Neural progenitor cell (in vitro differentiated cells): ENCODE results near the gene LONRF2. TPM values are rescaled to one million over a fixed set of nuclear protein-coding genes. Genes with fewer than 3 reads are reported as not detected.

Experiments
- DNase-seq: peaks from one replicate; pipeline ENCODE4 v3.0.0-alpha.2; 2016; ENCODE audit warnings: low spot score
- H2AFZ ChIP-seq: fragments of 200-600 bp; sonication (generic); replicated peaks from 2 replicates; pipeline ENCODE4 v1.6.1; 2016; ENCODE audit warnings: antibody characterized with exemption
- H3F3A ChIP-seq: fragments of 200-600 bp; sonication (generic); 2 replicates; pipeline ENCODE4 v1.6.1; 2016; ENCODE audit warnings: antibody characterized with exemption, low read depth
- H3K27ac ChIP-seq: fragments of 200-600 bp; sonication (generic); 2 replicates; pipeline ENCODE4 v1.5.1; 2016; ENCODE audit warnings: mild to moderate bottlenecking
- H3K27me3 ChIP-seq: fragments of 200-600 bp; sonication (generic); 2 replicates; pipeline ENCODE4 v1.6.1; 2016; ENCODE audit warnings: mild to moderate bottlenecking, moderate library complexity
- H3K36me3 ChIP-seq: fragments of 200-600 bp; sonication (generic); 2 replicates; pipeline ENCODE4 v1.5.1; 2016
- H3K4me1 ChIP-seq: fragments of 200-600 bp; sonication (generic); 2 replicates; pipeline ENCODE4 v1.6.1; 2016; ENCODE audit warnings: mixed run types
- H3K4me2 ChIP-seq: fragments of 200-600 bp; sonication (generic); 2 replicates; pipeline ENCODE4 v1.6.1; 2016
- H3K4me3 ChIP-seq: fragments of 200-600 bp; sonication (generic); 2 replicates; pipeline ENCODE4 v1.5.1; 2016
- H3K79me2 ChIP-seq: fragments of 200-600 bp; sonication (generic); 2 replicates; pipeline ENCODE4 v1.6.1; 2016; ENCODE audit warnings: low read depth
- H3K9ac ChIP-seq: fragments of 200-600 bp; sonication (generic); 2 replicates; pipeline ENCODE4 v1.6.1; 2016
- H3K9me3 ChIP-seq: fragments of 200-600 bp; sonication (generic); 2 replicates; pipeline ENCODE4 v1.5.1; 2016; ENCODE audit warnings: low read depth
- H4K20me1 ChIP-seq: fragments of 200-600 bp; sonication (generic); 2 replicates; pipeline ENCODE4 v1.6.1; 2016; ENCODE audit warnings: low read depth
- H3K27ac Mint-ChIP-seq: 3 replicates; pipeline ENCODE4 v1.8.0; 2021; ENCODE audit warnings: mixed read lengths
- H3K27me3 Mint-ChIP-seq: 2 replicates; pipeline ENCODE4 v1.8.0; 2022; ENCODE audit warnings: low read depth, mild to moderate bottlenecking, inconsistent platforms, moderate library complexity, mixed read lengths; ENCODE audit not compliant: insufficient read depth
- H3K36me3 Mint-ChIP-seq: 3 replicates; pipeline ENCODE4 v1.8.0; 2021; ENCODE audit warnings: mixed read lengths
- H3K4me1 Mint-ChIP-seq: 3 replicates; pipeline ENCODE4 v1.8.0; 2021; ENCODE audit warnings: mixed read lengths
- H3K4me3 Mint-ChIP-seq: 3 replicates; pipeline ENCODE4 v1.8.0; 2021; ENCODE audit warnings: mild to moderate bottlenecking, moderate library complexity, mixed read lengths
- H3K9me3 Mint-ChIP-seq: 3 replicates; pipeline ENCODE4 v1.8.0; 2020; ENCODE audit warnings: mixed read lengths
- EZH2 ChIP-seq: fragments of 200-600 bp; sonication (generic); IDR thresholded peaks from 2 replicates; pipeline ENCODE4 v1.6.1; 2017; ENCODE audit warnings: antibody characterized with exemption, mild to moderate bottlenecking, moderate library complexity
- EZH2phosphoT487 ChIP-seq: fragments of 200-600 bp; sonication (generic); IDR thresholded peaks from 2 replicates; pipeline ENCODE4 v1.6.1; 2017; ENCODE audit warnings: antibody characterized with exemption
- total RNA-seq: library from RNA; depleted of rRNA; stranded (reverse); fragments of >200 nt; gene quantifications from 2 replicates; pipeline ENCODE4 v1.2.3, GENCODE V29; 2015; ENCODE audit warnings: low replicate concordance
- TF ChIP-seq, protein P1 (sequence below): fragments of 200-600 bp; sonication (generic); IDR thresholded peaks from 2 replicates; pipeline ENCODE4 v1.5.1; 2017; ENCODE audit warnings: antibody characterized with exemption, mild to moderate bottlenecking

Gene LONRF2
- total RNA-seq, 1 donor from 2014 or later = 0.37 TPM

DNA sequence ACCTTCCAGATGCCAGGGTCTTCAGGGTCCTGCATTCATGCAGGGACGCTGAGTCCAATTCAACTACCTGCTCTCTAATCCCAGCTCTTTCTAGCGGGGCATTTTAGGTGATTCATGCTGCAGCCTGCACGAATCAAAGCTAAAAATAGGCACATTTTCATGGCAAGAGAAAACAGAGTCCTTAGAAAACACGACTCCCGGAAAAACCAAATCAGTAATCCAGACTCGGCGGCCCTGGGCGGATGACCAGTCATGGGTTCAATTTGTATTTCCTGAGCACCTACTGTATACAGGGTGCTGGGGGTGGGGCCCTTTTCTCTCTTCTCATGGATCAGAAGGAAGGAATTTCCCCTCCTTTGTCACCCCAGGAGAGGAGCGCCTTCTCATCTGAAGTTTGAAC is 64.4 kb downstream of the LONRF2 start:
- no peaks in the 10 kb centered on the region for H3K27me3 ChIP-seq
- H3K9ac ChIP-seq = no peak overlapping the region
- H3K27ac ChIP-seq = no peak overlapping the region
- H3K36me3 ChIP-seq = no peaks in the 10 kb centered on the region
- H3F3A ChIP-seq = no peaks in the 10 kb centered on the region
- no peak overlapping the region for H2AFZ ChIP-seq
- TF ChIP-seq, protein P1, sequence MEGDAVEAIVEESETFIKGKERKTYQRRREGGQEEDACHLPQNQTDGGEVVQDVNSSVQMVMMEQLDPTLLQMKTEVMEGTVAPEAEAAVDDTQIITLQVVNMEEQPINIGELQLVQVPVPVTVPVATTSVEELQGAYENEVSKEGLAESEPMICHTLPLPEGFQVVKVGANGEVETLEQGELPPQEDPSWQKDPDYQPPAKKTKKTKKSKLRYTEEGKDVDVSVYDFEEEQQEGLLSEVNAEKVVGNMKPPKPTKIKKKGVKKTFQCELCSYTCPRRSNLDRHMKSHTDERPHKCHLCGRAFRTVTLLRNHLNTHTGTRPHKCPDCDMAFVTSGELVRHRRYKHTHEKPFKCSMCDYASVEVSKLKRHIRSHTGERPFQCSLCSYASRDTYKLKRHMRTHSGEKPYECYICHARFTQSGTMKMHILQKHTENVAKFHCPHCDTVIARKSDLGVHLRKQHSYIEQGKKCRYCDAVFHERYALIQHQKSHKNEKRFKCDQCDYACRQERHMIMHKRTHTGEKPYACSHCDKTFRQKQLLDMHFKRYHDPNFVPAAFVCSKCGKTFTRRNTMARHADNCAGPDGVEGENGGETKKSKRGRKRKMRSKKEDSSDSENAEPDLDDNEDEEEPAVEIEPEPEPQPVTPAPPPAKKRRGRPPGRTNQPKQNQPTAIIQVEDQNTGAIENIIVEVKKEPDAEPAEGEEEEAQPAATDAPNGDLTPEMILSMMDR = no peak
- TF ChIP-seq EZH2phosphoT487 = no peak
- no peak for TF ChIP-seq EZH2
- Mint-ChIP-seq H3K36me3 (no peaks in the 10 kb centered on the region), H3K27ac (no peak overlapping the region), H3K9me3 (no peaks in the 10 kb centered on the region), H3K4me3 (no peak overlapping the region), H3K4me1 (peaks cover under 1% of the 10 kb centered on the region), H3K27me3 (no peaks in the 10 kb centered on the region)
- no peaks in the 10 kb centered on the region for H3K9me3 ChIP-seq
- H3K4me3 ChIP-seq = no peak overlapping the region
- no peaks in the 10 kb centered on the region for H3K79me2 ChIP-seq
- no peak overlapping the region for H3K4me2 ChIP-seq
- DNase-seq = no peak
- H4K20me1 ChIP-seq = no peaks in the 10 kb centered on the region
- H3K4me1 ChIP-seq = no peaks in the 10 kb centered on the region

DNA sequence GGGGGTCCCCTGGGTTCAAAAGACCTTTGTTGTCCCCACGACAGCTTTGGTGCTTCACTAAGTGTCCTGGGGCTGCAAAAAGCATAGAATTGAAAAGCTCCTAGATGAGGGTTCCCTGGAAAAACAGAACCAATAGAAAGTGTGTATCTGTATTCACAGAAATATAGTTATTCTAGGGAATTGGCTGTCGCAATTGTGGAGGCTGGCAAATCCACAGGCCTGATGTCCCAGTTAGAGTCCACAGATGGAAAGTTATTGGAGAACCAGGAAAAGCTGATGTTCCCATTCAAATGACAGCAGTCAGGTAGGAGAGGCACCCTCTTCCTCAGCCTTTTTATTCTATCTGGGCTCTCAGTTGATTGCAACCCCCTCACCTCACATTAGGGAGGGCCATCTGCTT is 65.5 kb downstream of the LONRF2 start:
- no peak overlapping the region for H3K27ac Mint-ChIP-seq
- DNase-seq = no peak
- no peaks in the 10 kb centered on the region for H3K9me3 ChIP-seq
- no peaks in the 10 kb centered on the region for H3K79me2 ChIP-seq
- no peak overlapping the region for H2AFZ ChIP-seq
- H3K27ac ChIP-seq = no peak overlapping the region
- H3K4me1 Mint-ChIP-seq = no peaks in the 10 kb centered on the region
- no peaks in the 10 kb centered on the region for H3F3A ChIP-seq
- H3K27me3 ChIP-seq = no peaks in the 10 kb centered on the region
- no peaks in the 10 kb centered on the region for H4K20me1 ChIP-seq
- H3K4me3 Mint-ChIP-seq = no peak overlapping the region
- no peaks in the 10 kb centered on the region for H3K36me3 Mint-ChIP-seq
- H3K9me3 Mint-ChIP-seq = no peaks in the 10 kb centered on the region
- H3K9ac ChIP-seq = no peak overlapping the region
- no peaks in the 10 kb centered on the region for H3K4me1 ChIP-seq
- no peaks in the 10 kb centered on the region for H3K27me3 Mint-ChIP-seq
- H3K36me3 ChIP-seq = no peaks in the 10 kb centered on the region
- H3K4me2 ChIP-seq = no peak overlapping the region
- no peak overlapping the region for H3K4me3 ChIP-seq
- TF ChIP-seq, protein P1 = no peak
- TF ChIP-seq EZH2 (no peak), EZH2phosphoT487 (no peak)

DNA sequence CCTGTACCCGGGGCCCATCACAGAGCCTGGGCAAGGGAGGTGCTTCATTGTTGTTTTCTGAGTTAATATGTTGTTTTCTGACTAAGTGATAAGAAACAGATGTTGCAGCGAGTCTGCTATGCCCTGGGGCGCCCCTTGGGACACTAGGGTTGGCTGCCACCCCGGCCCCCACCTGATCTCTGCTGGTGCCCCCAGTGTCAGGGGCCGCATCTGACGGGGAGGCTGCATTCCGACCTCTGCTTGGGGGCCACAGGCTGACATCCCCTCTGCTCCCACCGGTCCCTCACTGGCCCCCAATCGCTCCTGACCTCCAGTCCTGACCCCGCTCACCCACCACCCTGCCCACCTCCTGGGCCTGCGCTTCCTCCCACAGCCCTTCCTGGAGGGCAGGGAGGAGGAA is 65.9 kb downstream of the LONRF2 start:
- no peak overlapping the region for H3K4me2 ChIP-seq
- Mint-ChIP-seq H3K36me3 (no peaks in the 10 kb centered on the region), H3K4me1 (no peaks in the 10 kb centered on the region), H3K27ac (no peak overlapping the region), H3K27me3 (no peaks in the 10 kb centered on the region), H3K9me3 (no peaks in the 10 kb centered on the region), H3K4me3 (no peak overlapping the region)
- H3F3A ChIP-seq = no peaks in the 10 kb centered on the region
- no peaks in the 10 kb centered on the region for H3K4me1 ChIP-seq
- no peak overlapping the region for H3K4me3 ChIP-seq
- H2AFZ ChIP-seq = no peak overlapping the region
- H3K79me2 ChIP-seq = no peaks in the 10 kb centered on the region
- H3K9ac ChIP-seq = no peak overlapping the region
- DNase-seq = no peak
- H3K27me3 ChIP-seq = no peaks in the 10 kb centered on the region
- no peaks in the 10 kb centered on the region for H3K9me3 ChIP-seq
- TF ChIP-seq EZH2 (no peak), EZH2phosphoT487 (no peak)
- TF ChIP-seq, protein P1 = no peak
- no peaks in the 10 kb centered on the region for H4K20me1 ChIP-seq
- H3K27ac ChIP-seq = no peak overlapping the region
- H3K36me3 ChIP-seq = no peaks in the 10 kb centered on the region
